SK-N-SH treated with all-trans-retinoic acid at 6 μM for 48 hours (cell line): Measurements from ENCODE around the gene SMARCD1.

Source experiments
- ATAC-seq: fragments of 200-7000 bp; cut with Tn5 transposase; 3 replicates; pipeline ENCODE4 v1.9.1; 2020; ENCODE audit warnings: mild to moderate bottlenecking, moderate library complexity
- ARNTL ChIP-seq: fragments of 450-650 bp; formaldehyde crosslinking; IDR thresholded peaks from 2 replicates; pipeline ENCODE4 v1.5.0; 2020; ENCODE audit warnings: low read depth, mild to moderate bottlenecking, moderate library complexity, borderline replicate concordance
- BACH2 ChIP-seq: fragments of 250-450 bp; sonication (Bioruptor Pico); IDR thresholded peaks from 2 replicates; pipeline ENCODE4 v1.9.0; 2021; ENCODE audit warnings: mild to moderate bottlenecking, borderline replicate concordance
- CREB5 ChIP-seq: fragments of 250-450 bp; sonication (Bioruptor Pico); IDR thresholded peaks from 2 replicates; pipeline ENCODE4 v1.5.1; 2020; ENCODE audit warnings: low read depth, mild to moderate bottlenecking, moderate library complexity
- CSDC2 ChIP-seq: fragments of 250-450 bp; sonication (Bioruptor Pico); IDR thresholded peaks from 2 replicates; pipeline ENCODE4 v1.5.0; 2020; ENCODE audit warnings: mild to moderate bottlenecking, moderate library complexity
- CSRNP3 ChIP-seq: fragments of 250-450 bp; sonication (Bioruptor Pico); IDR thresholded peaks from 2 replicates; pipeline ENCODE4 v1.5.1; 2021; ENCODE audit warnings: mild to moderate bottlenecking, moderate library complexity
- ESRRG ChIP-seq: fragments of 250-450 bp; sonication (Bioruptor Pico); IDR thresholded peaks from 2 replicates; pipeline ENCODE4 v1.6.1; 2021; ENCODE audit warnings: mild to moderate bottlenecking
- GLIS3 ChIP-seq: fragments of 250-450 bp; sonication (Bioruptor Pico); IDR thresholded peaks from 2 replicates; pipeline ENCODE4 v1.5.0; 2020; ENCODE audit warnings: mild to moderate bottlenecking, moderate library complexity
- ISL1 ChIP-seq: fragments of 250-450 bp; sonication (Bioruptor Pico); IDR thresholded peaks from 2 replicates; pipeline ENCODE4 v2.1.2; 2022; ENCODE audit warnings: mild to moderate bottlenecking, moderate library complexity
- OSR1 ChIP-seq: fragments of 250-450 bp; sonication (Bioruptor Pico); IDR thresholded peaks from 2 replicates; pipeline ENCODE4 v1.8.0; 2022; ENCODE audit warnings: moderate library complexity, mild to moderate bottlenecking, inconsistent platforms
- PPARA ChIP-seq: fragments of 250-450 bp; sonication (Bioruptor Pico); IDR thresholded peaks from 2 replicates; pipeline ENCODE4 v1.5.0; 2020; ENCODE audit warnings: mild to moderate bottlenecking, borderline replicate concordance
- RARB ChIP-seq: fragments of 250-450 bp; sonication (Bioruptor Pico); IDR thresholded peaks from 2 replicates; pipeline ENCODE4 v1.8.0; 2021; ENCODE audit warnings: mild to moderate bottlenecking, moderate library complexity
- TCF4 ChIP-seq: fragments of 250-450 bp; sonication (Bioruptor Pico); IDR thresholded peaks from 2 replicates; pipeline ENCODE4 v1.8.0; 2021; ENCODE audit warnings: mild to moderate bottlenecking, moderate library complexity, borderline replicate concordance
- TOX ChIP-seq: fragments of 250-450 bp; sonication (Bioruptor Pico); IDR thresholded peaks from 2 replicates; pipeline ENCODE4 v1.8.0; 2021; ENCODE audit warnings: mild to moderate bottlenecking, moderate library complexity, borderline replicate concordance
- ZC3H10 ChIP-seq: fragments of 250-450 bp; sonication (Bioruptor Pico); IDR thresholded peaks from 2 replicates; pipeline ENCODE4 v1.5.1; 2021; ENCODE audit warnings: mild to moderate bottlenecking, moderate library complexity
- ZFP3 ChIP-seq: fragments of 250-450 bp; sonication (Bioruptor Pico); IDR thresholded peaks from 2 replicates; pipeline ENCODE4 v1.5.0; 2020; ENCODE audit warnings: mild to moderate bottlenecking, moderate library complexity
- ZNF565 ChIP-seq: fragments of 450-650 bp; formaldehyde crosslinking; conservative IDR thresholded peaks from 2 replicates; pipeline ENCODE4 v1.5.0; 2020; ENCODE audit warnings: low read depth, mild to moderate bottlenecking, moderate library complexity
- ZNF70 ChIP-seq: fragments of 450-650 bp; formaldehyde crosslinking; IDR thresholded peaks from 2 replicates; pipeline ENCODE4 v1.5.0; 2020; ENCODE audit warnings: mild to moderate bottlenecking, moderate library complexity
- ZNF8 ChIP-seq: fragments of 450-650 bp; formaldehyde crosslinking; IDR thresholded peaks from 2 replicates; pipeline ENCODE4 v1.5.0; 2020; ENCODE audit warnings: mild to moderate bottlenecking, moderate library complexity
- TF ChIP-seq, protein P1 (sequence below): fragments of 250-450 bp; sonication (Bioruptor Pico); IDR thresholded peaks from 2 replicates; pipeline ENCODE4 v1.8.0; 2020; ENCODE audit warnings: mild to moderate bottlenecking, moderate library complexity, borderline replicate concordance

SMARCD1 gene

DNA sequence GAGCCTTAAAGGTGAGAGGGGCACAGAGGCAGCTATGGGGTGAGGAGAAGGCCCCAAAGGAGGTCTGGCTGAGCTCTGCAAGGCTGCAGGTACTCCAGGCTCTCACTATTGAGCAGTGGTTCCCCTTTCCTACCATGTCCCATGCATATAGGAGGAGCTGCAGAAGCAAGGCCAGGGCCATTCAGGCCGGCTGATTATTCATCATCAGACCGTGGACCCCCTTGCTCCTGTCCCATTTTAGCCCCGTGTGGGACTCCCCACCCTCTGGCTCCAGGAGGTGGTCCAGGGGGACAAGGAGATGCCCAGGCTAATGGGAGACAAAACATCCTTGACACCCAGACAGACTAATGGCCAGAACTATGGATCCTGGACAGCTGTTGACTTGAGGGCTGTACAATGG is 21.8 kb downstream of the SMARCD1 start (continued):
- TF ChIP-seq, protein P1, sequence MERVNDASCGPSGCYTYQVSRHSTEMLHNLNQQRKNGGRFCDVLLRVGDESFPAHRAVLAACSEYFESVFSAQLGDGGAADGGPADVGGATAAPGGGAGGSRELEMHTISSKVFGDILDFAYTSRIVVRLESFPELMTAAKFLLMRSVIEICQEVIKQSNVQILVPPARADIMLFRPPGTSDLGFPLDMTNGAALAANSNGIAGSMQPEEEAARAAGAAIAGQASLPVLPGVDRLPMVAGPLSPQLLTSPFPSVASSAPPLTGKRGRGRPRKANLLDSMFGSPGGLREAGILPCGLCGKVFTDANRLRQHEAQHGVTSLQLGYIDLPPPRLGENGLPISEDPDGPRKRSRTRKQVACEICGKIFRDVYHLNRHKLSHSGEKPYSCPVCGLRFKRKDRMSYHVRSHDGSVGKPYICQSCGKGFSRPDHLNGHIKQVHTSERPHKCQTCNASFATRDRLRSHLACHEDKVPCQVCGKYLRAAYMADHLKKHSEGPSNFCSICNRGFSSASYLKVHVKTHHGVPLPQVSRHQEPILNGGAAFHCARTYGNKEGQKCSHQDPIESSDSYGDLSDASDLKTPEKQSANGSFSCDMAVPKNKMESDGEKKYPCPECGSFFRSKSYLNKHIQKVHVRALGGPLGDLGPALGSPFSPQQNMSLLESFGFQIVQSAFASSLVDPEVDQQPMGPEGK (CRISPR knock-in tag), result no peak
- TF ChIP-seq ARNTL (CRISPR knock-in tag), result no peak
- TF ChIP-seq ISL1 (CRISPR knock-in tag), result no peak

DNA sequence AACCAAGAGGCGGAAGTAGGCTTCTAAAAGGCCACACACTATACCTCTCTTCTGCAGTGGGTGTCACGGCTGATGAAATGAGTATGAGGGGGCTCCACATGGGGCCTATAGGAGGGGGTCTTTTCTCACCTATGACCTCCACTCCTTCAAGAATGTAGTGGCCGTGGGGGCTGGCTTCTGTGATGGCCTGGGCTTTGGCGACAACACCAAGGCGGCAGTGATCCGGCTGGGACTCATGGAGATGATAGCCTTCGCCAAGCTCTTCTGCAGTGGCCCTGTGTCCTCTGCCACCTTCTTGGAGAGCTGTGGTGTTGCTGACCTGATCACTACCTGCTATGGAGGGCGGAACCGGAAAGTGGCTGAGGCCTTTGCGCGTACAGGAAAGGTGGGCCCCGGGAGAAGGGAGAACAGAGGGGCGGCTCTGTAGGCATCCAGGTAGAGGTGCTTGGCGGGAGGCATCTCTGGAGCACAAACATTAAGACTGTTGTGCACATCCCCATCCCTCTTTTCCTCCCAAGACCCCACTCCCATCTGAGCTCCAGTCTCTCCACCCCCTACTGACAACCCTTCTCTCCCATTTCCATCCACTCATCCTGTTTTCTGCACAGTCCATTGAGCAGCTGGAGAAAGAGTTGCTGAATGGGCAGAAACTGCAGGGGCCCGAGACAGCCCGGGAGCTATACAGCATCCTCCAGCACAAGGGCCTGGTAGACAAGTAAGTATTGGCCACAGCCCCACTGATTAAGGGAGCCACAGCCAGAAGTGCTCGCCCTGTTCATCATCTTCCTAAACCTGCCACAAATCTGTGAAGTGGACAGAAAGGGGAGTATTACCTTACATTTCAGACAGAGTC is 22.5 kb downstream of the SMARCD1 start:
- no peak for ATAC-seq
- TF ChIP-seq ZC3H10 (no peak), ZNF565 (no peak), RARB (CRISPR knock-in tag) (no peak), ZFP3 (CRISPR knock-in tag) (no peak), ESRRG (CRISPR knock-in tag) (no peak), ZNF70 (no peak), TOX (CRISPR knock-in tag) (no peak), CSDC2 (CRISPR knock-in tag) (no peak), GLIS3 (CRISPR knock-in tag) (no peak), OSR1 (CRISPR knock-in tag) (no peak), ZNF8 (CRISPR knock-in tag) (no peak), BACH2 (no peak), TCF4 (no peak), ISL1 (CRISPR knock-in tag) (no peak), PPARA (CRISPR knock-in tag) (no peak), ARNTL (CRISPR knock-in tag) (no peak), CREB5 (no peak)
- TF ChIP-seq, protein P1 (CRISPR knock-in tag), result no peak

GRCh38 chr12:50109319-50109718 is 24.2 kb downstream of the SMARCD1 start:
- TF ChIP-seq, protein P1 (CRISPR knock-in tag), result no peak

DNA sequence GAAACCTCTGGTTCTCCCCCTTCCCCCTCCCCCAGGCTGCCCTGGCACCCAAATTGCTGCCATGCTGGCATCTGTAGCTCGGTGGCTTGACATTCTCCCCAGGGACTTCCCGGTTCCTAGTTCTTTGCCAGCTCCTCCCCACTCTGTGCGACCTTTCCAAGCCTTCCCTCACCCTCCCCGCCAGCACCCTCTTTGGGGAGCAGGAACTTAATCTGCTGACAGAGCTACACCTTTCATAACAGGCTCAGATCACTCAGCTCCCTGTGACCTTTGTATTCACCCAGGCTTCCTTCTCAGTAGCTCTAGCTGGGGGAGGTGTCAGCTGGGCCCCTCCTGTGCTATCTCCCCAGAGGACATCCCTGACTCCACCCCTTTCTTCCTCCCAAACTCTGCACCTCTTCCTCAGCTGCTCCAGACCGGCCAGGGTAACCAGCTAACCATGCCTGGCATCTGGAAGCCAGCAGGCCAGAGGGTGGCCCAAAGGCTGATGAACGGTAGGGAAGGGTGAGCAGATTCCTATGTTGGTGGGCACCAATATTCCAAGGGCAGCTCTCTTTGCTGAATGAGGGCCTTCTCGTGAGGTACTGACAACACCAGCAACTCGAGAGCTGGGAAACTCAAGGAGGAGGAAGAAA is 25.1 kb downstream of the SMARCD1 start:
- ATAC-seq, result no peak
- TF ChIP-seq ARNTL (CRISPR knock-in tag), result no peak
- TF ChIP-seq, protein P1 (CRISPR knock-in tag), result no peak
- TF ChIP-seq ZNF70, result no peak
- no peak for TF ChIP-seq ZNF565
- TF ChIP-seq CSRNP3 (CRISPR knock-in tag), result no peak

More at GRCh38 chr12:50109319-50109718, 24.2 kb downstream of the SMARCD1 start:
- ATAC-seq, result no peak
